ENCODE data around the gene MINAR1. TPM values are rescaled to one million over a fixed set of nuclear protein-coding genes. Genes with fewer than 3 reads are reported as not detected.

MINAR1 gene
- polyA plus RNA-seq, 4 donors = 0.91 to 1.7 (median 1.3) TPM

DNA sequence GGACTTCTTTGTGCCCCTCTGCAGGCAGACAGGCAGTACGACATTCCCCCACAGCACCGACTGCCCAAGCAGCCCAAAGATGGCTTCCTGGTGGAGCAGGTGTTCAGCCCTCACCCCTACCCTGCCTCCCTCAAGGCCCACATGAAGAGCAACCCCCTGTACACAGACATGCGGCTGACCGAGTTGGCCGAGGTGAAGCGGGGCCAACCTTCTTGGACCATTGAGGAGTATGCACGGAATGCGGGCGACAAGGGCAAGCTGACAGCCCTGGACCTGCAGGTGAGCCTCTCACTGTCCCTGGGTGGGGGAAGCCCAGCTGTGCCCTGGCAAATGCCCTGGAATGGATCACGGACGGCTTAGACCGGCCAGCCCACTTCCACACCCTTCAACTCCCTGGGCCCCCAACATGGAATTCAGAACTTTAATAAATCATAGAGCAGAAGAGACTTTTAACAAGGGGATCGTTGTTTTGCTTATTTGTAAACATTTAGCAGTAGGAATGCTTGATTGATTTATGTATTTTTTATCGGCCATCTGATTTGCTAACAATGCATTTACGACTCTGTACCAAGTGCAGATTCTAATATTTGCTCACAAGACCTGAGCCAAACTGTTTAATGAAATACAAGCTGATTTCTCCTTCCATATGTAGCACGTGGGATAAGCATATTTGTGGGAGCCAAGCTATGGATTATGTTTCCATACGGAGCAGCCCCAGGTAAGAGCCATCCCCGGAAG lies 31.1 kb downstream of the MINAR1 start:
- DNase-seq (ENCODE audit: low read depth in 4 of 4, low spot score in 3 of 4) = no peak

DNA sequence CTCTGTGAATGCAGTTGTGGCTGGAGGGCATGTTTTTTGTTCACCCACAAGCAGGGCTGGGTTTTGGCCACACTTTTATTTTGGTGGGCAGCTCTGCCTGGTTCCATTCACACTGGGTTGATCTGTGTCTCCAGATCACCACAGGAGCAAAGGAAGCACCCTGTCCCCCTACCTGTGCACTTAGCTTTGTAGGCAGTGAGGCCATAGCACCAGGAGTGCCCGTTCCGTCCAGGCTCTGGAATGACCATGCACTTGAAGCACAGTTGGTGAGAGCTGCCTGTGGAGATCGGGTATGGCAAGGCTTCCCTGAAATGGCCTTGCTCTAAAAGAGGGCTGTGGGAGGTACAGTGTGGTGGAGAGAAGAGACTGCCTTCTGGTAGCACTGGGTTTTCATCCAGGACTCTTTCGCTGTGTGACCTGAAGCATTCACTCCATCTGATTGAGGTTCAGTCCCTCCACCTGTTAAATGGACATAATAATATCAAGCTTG lies 31.7 kb downstream of the MINAR1 start:
- no peak for DNase-seq (ENCODE audit: low read depth in 4 of 4, low spot score in 3 of 4)

DNA sequence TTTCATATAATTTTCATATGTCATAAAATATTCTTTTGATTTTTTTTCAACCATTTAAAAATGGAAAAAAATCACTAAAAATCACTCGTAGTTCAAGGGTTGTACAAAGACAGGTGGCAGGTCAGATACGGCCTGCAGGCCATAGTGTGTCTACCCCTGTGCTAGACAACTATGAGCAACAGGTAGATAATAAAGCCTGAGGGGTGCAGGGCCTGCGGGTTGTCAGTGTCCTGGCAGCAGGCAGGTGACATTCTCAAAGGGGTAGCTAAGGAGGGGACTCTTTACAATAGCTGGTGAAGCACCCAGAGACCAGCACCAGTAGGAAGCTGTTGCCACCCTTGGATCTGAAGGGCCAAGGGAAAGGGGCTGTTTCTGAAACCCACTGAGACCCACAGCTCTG lies 34.4 kb downstream of the MINAR1 start:
- DNase-seq (ENCODE audit: low read depth in 4 of 4, low spot score in 3 of 4) = no peak

DNA sequence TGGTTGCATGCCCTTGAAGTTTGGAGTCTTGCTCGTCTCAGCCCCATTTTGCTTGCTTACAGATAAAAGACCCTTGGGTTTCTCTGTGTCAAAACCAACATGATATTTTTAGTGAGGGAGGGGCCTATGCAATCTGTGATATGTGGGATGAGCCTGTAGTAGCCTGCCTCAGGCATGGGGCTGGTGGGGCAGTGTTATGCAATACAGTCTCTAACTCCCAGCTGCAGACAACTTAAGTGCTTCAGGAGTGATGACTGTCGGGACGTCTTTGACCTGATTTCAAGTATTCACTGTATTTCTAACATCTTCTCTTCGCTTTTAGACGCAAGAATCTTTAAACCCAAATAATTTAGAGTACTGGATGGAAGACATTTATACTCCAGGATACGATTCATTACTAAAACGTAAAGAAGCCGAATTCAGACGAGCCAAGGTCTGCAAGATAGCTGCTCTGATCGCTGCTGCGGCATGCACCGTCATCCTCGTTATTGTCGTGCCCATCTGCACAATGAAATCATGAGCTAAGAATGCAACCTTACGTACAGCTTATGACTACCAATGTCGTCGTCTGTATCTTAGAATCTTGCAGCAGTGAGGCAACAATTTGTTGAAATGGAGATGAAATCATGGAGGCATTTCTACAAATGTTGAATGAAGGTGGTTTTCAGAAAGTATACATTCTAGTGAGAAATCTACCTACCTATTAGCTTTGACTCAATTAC lies 35.9 kb downstream of the MINAR1 start:
- DNase-seq (ENCODE audit: low read depth in 4 of 4, low spot score in 3 of 4) = no peak

DNA sequence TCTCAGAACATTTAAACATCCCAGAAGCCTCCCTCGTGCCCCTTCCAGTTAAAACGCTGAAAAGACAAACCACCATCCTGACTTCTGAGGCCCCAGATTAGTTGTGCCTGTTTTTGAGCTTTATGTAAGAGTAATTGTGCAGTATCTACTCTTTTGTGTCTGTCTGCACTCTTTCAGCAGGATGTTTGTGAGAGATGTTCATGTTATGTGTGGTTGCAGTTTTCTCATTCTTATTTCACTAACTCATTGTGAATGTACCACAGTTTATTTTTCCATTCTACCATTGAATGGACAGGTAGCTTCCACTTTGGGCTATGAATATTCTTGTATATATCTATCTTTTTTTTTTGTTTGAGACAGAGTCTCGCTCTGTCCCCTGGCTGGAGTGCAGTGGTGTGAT lies 40.3 kb downstream of the MINAR1 start:
- no peak for DNase-seq (ENCODE audit: low read depth in 4 of 4, low spot score in 3 of 4)

DNA sequence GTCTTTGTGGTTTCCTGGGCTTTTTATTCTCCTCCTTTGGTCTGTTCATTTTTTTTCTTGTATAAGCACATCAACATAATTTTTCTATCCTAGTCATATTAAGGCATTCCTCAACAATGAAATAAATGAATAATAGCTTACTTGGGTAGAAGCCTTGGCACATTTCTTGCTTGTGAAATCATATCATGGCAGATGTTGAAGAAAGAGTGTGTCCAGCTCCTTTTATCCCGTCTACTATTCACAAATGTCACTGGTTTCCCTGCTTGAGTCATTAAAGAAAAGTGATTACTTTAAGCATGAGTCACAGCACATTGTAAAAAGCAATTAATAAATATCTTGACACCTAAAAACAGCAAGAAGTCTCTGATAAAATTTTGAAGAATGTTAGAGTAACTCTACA lies 42.1 kb downstream of the MINAR1 start:
- no peak for DNase-seq (ENCODE audit: low read depth in 4 of 4, low spot score in 3 of 4)

DNA sequence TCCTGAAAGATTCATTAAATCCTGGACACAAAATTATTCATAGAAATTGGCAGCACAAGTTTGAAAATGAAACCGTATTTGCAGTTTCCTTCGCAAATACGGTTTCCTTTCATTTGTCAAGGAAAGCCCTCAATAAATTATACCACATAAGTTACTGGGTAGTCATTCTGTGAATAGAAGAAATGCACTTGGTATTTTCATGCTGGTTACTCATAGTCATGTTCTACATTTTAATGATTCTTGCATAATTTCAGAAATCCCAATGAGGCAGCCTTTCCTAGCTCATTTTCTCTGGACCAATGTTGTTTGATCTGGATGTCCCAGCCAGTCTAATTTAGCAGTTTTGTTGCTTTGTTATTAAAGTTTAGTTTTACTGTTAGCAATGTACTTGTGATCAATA lies 43.2 kb downstream of the MINAR1 start:
- DNase-seq (ENCODE audit: low read depth in 4 of 4, low spot score in 3 of 4) = no peak

DNA sequence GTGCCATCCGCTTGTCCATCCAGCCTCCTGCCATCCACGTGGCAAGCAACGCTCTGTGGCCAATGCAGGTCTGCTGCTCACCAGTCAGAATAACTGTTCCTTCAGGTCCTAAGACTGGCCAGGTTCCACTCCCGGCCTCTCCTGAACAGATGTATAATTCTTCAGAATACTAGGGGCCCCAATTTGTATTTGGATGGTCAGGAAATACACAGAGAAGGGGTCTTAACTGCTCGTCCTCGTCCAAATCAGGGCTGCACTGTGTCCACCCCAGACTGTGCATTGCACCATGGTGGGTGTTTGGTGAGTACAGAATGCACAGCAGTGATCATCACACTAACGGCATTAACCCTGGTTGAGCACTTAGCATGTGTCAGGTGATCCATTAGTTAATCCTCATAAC lies 46.0 kb downstream of the MINAR1 start:
- DNase-seq (ENCODE audit: low read depth in 4 of 4, low spot score in 3 of 4) = no peak

DNA sequence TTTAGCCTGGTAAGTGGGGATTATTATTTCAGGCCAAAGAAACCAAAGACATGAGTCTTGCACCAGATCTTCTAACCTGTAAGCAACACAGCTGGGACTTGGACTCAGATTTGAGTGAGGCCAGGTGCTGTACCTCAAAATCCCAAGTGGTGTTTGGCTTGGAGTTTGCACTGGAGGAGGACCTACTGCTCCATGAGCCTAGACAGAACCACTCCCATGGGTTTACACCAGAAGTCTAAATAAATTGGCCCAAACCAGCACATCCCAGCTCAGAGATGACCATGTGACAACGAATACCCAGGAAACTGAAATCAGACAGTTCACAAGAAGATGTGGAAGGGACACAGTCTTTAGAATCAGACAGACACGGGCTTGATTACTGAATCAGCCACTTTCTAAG lies 47.5 kb downstream of the MINAR1 start:
- no peak for DNase-seq (ENCODE audit: low read depth in 4 of 4, low spot score in 3 of 4)

DNA sequence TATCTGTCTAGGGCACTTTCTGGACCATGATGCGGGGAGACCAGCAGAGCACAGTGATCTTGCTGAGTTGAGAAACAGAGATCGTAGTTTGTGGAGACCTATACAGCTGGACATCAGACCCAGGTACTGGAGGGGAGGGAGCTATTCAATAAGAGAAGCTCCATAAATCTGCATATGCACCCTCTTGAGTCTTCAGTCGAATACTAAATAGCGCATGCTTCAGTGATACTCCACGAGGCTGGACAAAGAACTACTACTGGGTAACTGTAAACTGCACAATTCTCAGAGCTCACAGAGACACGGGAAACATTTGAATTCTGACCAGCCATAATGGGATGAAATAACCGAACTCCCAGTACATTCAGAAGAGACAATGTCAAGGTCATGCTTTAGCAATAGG lies 49.7 kb downstream of the MINAR1 start:
- DNase-seq (ENCODE audit: low read depth in 4 of 4, low spot score in 3 of 4) = no peak

Other genes with a start within 250 kb of the MINAR1 start
- gene ANKRD34C, start 149.6 kb upstream of the MINAR1 start, polyA plus RNA-seq (ENCODE audit: insufficient read length in 4 of 4) = under 1 TPM in 3 of 4 donors, not detected in 1; 0.04 to 0.11 (median 0.09) TPM
- 10 to 100 TPM; 61.4 to 66.2 (median 64.2) TPM for gene TMED3, start 121.2 kb upstream of the MINAR1 start, polyA plus RNA-seq (ENCODE audit: insufficient read length in 4 of 4)